HT1080 (cell line): ENCODE measurements around the gene ARMC6. TPM values are rescaled to one million over a fixed set of nuclear protein-coding genes. Genes with fewer than 3 reads are reported as not detected.
"Not testable (repeated sequence)": the region's sequence is repeated elsewhere in the genome, so short reads cannot be mapped to it uniquely, and the experiment has no call there.

Experiments
- DNase-seq: peaks from one replicate; pipeline ENCODE4 v3.0.0-alpha.2; 2015; ENCODE audit warnings: low read depth
- total RNA-seq: library from RNA; depleted of rRNA; stranded (reverse); fragments of >200 nt; shearing (Covaris generic); gene quantifications from 2 replicates; pipeline ENCODE4 v1.2.3, GENCODE V29; 2014

The ARMC6 gene
- total RNA-seq, 1 experiment from 2014 or later = 126 TPM

DNA sequence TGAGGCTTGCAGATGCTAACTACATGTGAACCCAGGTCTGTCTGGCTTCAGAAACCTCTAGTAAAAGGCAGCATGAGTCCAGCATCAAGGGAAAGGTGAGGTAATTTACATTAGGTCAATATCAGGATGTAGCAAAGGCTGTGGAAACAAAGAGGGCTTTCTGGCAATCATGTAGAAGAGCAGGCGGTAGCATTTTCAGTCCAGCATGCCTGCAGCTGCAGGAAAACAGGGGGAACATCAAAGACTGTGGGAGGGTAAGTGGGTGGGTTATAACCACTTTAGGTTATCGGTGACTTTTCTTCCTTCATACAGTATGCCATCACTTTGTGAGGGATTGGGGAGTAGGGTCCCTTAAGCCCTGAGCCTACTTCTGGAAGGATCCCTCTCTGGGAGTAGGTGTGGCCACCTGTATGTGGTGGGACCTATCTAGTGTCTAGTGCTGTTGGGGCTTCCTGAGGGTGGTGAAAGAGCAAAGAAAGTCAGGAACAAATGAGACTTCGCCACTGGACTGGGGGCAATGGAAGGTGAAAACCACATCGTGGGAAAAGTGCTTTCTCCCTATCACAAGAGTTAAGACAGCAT is 10.9 kb upstream of the ARMC6 start:
- no peak for DNase-seq

DNA sequence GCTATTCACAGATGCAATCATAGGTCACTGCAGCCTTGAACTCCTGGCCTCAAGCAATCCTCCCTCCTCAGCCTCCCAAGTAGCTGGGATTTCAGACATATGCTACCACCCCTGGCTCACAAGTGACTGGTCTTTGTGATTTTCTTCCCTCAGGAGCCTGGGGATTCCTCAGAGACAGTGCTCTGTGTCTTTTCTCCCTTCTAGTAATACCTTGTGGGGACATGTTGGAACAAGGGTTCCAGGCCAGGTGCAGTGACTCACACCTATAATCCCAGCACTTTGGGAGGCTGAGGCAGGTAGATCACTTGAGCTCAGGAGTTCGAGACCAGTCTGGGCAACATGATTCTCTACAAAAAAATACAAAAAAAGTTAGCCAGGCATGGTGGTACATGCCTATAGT is 10.0 kb upstream of the ARMC6 start:
- not testable (repeated sequence) for DNase-seq

GRCh38 chr19:19025861-19026260 is 7.5 kb upstream of the ARMC6 start:
- no peak for DNase-seq

- DNase-seq = no peak
Observed at GRCh38 chr19:19026299-19026971, 7.0 kb upstream of the ARMC6 start.

DNA sequence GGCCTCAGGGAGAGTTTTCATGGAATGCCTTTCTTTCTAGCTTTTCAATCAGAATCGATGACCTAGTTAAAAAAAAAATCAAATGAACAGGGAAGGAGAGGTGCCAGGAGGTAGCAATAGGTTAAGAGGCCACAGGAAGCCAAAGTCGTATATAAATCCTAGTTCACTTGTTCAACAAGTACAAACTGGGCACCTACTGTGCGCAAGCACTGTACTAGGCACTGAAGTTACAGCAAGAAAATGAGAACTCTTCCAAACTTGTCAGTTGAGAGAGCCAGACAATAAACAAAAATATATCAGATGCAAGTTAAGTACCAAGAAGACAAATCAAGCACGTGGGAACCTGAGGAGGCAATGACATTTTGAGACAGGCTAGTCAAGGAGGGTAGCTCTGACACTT is 6.2 kb upstream of the ARMC6 start:
- DNase-seq = no peak

DNA sequence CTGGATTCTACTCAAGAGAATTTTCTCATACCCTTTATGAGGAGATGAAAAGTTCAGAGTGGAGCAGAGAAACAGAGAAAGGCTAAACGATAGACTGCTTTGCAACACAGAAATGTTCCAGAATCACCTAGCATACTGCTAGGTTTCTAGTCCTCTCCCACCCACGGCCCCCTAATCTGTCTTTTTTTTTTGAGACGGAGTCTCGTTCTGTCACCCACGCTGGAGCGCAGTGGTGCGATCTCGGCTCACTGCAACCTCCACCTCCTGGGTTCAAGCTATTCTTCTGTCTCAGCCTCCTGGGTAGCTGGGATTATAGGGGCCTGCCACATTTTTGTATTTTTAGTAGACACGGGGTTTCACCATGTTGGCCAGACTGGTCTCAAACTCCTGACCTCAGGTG is 4.9 kb upstream of the ARMC6 start:
- DNase-seq = no peak

DNA sequence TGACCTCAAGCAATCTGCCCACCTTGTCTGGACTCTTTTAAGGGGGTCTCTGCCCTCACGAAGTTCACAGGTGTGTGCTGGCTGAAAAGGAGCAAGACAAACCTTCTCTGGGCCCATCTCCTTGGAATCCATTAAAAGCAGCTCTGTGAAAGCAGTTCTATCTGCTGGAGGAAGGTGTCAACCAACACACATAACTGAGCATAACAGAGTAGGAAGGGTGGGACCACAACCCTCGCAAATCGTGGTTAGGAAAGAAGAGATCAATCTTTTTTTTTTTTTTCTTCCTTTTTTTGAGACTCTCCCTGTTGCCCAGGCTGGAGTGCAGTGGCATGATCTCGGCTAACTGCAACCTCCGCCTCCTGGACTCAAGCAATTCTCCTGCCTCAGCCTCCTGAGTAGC is 1.5 kb upstream of the ARMC6 start:
- DNase-seq = no peak

- DNase-seq = peak; percentile 47
Observed at GRCh38 chr19:19032420-19033175, 805 bp upstream of the ARMC6 start.

DNA sequence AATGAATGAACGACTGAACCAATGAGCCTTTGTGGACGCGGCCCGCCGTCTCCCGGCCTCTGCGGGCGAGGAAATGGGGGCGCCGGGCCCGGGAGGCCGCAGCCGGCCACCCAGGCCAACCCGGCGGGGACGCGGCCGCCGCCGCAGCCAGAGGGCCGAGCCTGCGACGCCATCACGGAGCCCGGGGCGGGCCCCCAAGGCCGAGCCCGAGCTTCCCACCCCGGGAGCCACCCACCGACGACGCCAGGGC is 302 bp upstream of the ARMC6 start:
- DNase-seq = no peak

DNA sequence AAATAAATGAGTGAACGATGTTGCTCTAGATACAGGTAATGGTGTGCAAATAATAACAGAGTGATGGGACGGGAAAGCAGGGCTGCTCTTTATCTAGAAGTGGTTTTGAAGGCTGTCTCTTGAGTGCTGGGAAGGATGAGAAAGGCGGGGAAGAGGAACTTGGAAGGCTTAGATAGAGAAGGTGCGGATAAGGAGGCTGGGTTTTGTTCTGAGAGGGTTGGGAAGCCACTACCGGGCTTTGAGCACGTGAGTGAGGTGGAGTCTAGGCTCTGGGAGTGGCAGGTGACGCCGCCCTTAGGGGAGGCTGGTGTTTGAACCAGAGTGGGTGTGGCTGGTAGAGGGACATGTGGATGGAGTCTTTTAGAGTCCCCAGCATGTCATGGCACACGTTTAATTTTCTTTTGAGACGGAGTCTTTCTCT is 811 bp downstream of the ARMC6 start:
- peak; percentile 87 for DNase-seq

GRCh38 chr19:19039901-19040300 is 6.5 kb downstream of the ARMC6 start:
- no peak for DNase-seq

DNA sequence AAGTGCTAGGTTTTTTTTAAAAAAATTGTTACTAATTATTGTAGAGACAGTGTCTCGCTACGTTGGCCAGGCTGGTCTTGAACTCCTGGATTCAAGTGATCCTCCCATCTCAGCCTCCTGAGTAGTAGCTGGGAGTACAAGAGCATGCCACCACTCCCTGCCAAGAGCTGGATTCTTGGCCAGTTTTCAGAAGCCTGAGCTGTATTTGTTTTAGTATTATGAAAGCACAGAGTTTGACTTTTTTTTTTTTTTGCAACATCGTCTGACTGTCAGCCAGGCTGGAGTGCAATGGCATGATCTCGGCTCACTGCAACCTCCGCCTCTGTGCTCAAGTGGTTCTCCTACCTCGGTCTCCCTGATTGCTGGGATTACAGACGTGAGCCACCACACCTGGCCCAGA is 7.0 kb downstream of the ARMC6 start:
- no peak for DNase-seq

DNA sequence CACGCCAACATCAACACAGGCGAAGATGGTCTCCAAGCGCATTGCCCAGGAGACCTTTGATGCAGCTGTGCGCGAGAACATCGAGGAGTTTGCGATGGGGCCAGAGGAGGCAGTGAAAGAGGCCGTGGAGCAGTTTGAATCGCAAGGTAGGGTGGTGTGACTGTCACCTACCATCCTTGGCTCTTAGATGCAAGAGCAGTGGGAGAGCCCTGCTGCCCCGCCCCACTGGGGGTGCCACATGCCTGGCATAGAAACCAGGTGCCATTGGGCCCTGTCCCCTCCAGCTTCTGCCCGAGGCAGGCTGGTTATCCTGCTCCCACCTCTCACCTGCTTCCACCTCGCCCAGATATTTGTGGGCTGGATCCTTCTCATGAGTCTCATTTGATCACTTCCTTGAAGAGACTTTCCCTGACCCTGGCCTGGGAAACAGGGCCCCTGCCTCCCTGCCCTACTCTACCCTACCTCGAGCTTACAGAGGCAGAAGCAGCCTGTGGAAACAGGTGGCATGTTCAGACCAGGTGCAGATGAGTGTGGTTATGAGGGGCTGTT is 9.4 kb downstream of the ARMC6 start:
- DNase-seq = no peak

GRCh38 chr19:19043481-19043880 is 10.1 kb downstream of the ARMC6 start:
- DNase-seq = no peak

DNA sequence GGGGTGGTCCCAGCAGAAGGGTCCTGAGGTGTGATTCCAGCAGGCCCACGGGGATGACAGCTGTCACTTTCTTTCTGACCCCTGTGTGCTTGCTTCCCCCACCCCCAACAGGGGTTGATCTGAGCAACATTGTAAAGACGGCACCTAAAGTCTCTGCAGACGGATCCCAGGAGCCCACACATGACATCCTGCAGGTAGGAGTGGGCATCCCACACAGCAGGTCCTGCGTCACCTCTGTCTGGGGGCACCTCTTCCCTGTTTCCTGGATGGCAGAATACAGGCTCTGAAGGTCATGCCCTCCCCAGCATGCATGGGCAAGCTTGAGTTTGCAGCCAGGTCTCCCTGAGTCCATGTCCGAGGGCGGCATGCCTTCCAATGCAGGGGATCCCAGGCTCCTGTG is 10.5 kb downstream of the ARMC6 start:
- no peak for DNase-seq

DNA sequence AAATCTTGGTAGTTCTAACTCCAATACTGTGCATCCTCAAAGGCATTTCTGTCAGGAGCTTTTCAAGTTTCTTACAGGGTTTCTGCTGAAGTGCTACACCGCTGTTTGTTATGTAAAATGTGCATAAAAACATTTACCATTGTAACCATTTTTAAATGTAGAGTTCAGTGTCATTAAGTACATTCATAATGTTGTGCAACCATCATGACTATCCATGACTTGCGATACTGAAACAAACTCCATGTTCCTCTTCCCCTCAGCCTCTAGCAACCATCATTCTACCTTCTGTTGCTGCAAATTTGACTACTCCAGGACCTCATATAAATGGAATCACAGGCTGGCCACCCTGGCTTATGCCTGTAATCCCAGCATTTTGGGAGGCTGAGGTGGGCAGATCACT is 16.0 kb downstream of the ARMC6 start:
- DNase-seq = no peak

GRCh38 chr19:19050104-19050503 is 16.7 kb downstream of the ARMC6 start:
- no peak for DNase-seq

DNA sequence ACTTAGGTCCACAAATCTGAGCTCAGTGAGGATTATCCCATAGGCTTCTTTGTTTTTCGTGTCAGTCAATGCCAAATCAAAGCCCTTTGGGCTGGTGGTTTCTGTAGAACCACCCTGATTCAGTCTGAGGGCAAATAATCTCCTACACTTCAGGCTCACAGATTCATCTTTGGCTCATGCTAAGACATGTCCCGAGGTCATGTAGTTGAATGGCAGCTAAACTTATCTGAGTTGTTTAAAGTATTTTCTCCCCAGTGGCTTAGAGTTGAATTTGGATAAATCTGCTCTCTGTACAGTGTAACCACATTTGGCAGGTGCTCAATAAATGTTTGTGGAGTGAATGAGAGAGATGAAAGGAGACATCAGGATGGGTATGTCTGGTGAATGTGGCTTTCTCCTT is 17.3 kb downstream of the ARMC6 start:
- no peak for DNase-seq

DNA sequence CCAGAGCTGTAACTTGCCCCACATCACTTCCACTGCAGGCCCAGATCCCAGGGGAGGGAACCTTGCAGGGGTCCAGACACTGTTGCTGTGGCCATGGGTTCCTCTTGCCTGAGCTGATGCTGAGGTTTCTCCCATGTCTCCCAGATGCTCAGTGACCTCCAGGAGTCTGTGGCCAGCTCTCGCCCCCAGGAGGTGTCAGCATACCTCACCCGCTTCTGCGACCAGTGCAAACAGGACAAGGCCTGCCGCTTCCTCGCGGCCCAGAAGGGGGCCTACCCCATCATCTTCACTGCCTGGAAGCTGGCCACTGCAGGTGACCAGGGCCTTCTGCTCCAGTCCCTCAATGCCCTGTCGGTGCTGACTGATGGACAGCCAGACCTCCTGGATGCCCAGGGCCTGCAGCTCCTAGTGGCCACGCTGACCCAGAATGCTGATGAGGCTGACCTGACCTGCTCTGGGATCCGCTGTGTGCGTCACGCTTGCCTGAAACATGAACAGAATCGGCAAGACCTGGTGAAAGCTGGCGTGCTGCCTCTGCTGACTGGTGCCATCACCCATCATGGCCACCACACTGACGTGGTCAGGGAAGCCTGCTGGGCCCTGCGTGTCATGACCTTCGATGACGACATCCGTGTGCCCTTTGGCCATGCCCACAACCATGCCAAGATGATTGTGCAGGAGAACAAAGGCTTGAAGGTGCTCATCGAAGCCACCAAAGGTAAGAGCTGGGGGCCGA is 18.2 kb downstream of the ARMC6 start:
- no peak for DNase-seq

GRCh38 chr19:19052921-19053320 is 19.5 kb downstream of the ARMC6 start:
- no peak for DNase-seq

DNA sequence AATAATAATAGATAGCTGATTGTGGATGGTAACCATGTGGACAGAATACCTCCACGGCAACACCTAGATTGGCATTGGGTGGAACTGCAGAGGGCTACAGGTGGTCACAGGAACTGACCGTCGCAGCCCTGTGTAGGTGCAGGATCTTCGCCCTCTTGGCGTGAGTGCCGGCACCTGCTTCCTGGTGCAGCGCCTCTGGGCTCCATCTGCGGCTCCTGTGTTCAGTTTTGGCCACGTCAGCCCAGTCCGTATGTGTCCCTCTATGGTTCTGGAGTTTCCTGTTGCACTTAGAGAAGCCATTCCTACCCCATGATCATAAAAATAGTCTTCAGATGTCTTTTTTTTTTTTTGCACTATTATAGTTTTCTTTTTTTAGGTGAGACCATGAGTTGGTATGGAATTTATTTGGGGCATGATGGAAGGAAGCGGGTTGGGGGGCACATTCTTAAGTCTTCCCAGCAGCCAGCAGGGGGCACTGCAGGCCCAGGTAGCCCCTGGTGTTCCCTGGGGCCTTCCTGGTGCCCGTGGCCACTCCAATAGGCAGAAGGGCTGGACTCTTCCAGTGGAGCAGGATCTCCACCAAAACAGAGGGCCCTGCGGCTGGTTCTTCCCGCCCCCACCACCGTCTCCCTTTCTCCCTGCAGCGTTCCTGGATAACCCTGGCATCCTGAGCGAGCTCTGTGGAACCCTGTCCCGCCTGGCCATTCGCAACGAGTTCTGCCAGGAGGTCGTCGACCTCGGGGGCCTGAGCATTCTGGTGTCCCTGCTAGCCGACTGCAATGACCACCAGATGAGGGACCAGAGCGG is 20.3 kb downstream of the ARMC6 start:
- no peak for DNase-seq
